ENCODE results near the gene ZNF346.

ZNF346 gene

DNA sequence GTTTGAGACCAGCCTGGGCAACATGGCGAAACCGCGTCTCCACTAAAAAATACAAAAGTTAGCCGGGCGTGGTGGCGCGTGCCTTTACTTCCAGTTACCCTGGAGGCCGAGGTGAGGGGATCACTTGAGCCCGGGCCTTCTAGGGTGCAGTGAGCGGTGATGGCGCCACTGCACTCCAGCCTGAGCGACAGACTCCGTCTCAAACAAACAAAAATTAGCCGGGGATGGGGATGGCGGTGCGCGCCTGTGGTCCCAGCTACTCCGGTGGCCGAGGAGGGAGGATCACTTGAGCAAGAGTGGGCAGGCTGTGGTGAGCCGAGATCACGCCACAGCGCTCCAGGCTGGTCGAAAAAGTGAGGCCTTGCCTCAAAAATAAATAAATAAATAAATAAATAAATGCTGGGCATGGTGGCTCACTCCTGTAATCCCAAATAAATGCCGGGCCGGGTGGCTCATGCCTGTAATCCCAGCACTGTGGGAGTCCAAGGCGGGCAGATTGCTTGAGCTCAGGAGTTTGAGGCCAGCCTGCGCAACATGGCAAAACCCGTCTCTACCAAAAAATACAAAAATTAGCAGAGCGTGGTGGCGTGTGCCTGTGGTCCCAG lies 95.0 kb downstream of the ZNF346 start:
- DNase-seq (ENCODE audit: low spot score) = no peak

GRCh38 chr5:177122566-177122965 lies 100.1 kb downstream of the ZNF346 start:
- no peak for DNase-seq (ENCODE audit: low spot score)

GRCh38 chr5:177123789-177124485 lies 101.4 kb downstream of the ZNF346 start:
- DNase-seq (ENCODE audit: low spot score) = no peak

DNA sequence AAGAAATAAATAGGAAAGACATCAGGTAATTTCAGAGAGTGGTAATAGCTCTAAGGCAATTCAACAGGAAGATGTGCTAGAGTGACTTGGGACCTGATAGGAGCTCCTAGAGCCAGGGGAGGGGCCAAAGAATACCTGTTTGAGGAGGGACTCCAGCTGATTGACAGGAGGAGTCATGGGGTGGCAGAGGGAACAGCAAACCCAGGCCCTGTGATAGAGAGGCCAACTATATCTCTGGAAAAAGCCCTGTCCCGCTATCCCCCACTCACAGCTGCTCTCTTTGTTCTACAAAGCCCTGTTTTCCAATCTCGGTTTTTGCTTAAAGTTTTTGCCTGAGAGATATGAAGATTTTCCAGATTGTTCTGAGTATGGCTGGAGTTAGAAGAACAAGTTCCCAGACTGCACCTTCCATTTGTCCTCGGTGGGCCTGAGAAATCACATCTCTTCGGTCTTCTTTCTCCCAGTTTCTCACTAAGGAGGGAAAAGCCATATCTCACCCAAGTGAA lies 102.0 kb downstream of the ZNF346 start:
- no peak for DNase-seq (ENCODE audit: low spot score)

GRCh38 chr5:177126771-177127170 lies 104.3 kb downstream of the ZNF346 start:
- no peak for DNase-seq (ENCODE audit: low spot score)

DNA sequence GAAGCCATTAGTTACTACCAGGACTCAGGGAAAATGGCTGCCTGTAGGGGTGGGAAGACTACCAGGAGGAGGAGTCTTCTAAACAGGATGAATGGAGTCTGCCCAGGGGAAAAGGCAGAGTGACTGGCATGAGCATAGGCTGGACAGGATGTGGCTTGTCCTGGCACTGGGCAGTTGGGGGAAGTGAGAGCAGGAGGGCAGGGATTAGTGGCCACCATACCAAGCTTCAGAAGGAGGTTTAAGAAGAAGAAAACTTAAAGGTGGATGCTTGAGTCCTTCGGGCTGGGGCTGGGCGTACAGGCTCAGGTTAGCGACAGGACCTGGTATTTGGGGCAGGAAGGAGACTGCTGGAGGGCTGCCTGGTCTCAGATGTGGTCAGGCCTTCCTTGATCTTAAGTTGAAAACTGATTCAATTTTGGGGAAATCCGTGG lies 106.1 kb downstream of the ZNF346 start:
- no peak for DNase-seq (ENCODE audit: low spot score)

DNA sequence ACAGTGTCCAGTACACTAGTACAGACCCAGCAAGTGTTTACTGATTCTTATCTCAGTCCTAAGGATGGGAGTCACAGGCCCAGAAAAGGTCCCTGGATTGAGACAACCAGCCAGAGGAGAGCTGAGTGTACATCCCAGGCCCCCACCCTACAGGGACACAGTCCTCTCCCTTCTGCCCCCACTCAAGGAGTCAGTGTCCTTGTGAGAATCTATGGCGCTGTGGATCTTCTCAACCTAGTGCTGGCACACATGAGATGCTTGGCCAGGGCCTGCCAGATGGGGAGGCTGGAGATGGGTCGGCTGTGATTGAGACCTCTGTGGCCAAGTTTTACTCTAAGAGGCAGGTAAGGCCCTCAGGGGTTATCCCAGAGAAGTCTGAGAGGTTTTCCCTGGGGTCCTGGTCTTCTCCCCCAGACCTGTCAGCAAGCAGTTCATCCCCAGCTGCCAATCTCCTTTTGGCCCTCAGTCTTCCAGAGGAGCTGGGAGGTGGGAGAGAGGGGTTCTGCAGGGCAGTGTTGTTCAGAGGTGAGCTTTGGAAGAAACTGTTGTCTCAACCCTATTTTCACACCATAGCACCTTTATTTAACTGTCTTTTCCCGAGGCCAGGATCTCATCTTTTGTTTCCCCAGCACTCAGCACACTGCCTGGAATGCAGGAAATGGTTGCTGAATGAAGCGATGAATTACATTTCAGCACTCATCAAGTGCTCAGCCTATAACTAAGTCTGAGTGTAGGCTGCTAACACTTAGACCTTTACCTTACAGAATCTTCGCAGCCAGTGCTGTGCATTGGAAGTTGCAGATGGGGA lies 107.9 kb downstream of the ZNF346 start:
- no peak for DNase-seq (ENCODE audit: low spot score)
